Measurements from ENCODE around the gene ATL2. TPM values are rescaled to one million over a fixed set of nuclear protein-coding genes. Genes with fewer than 3 reads are reported as not detected.

The ATL2 gene
- total and polyA plus RNA-seq, 2 experiments from 2014 or later, result 11.1 to 38.3 TPM

GRCh38 chr2:38267270-38267925 lies 109.7 kb downstream of the ATL2 start:
- Histone ChIP-seq H3K36me3 (ENCODE audit: low read depth) (no peaks in the 10 kb centered on the region), H3K27ac (no peak overlapping the region), H3K4me2 (ENCODE audit: unreplicated experiment) (no peak overlapping the region), H3K9me2 (ENCODE audit: insufficient read depth) (no peaks in the 10 kb centered on the region), H3F3A (ENCODE audit: insufficient read depth) (peaks cover 19% of the 10 kb centered on the region), H3K79me2 (ENCODE audit: insufficient read depth) (no peaks in the 10 kb centered on the region), H3K9ac (no peak overlapping the region), H3K4me1 (ENCODE audit: insufficient read depth) (peaks cover 15% of the 10 kb centered on the region), H3K9me3 (ENCODE audit: low read depth) (no peaks in the 10 kb centered on the region), H3K27me3 (replicated peaks; ENCODE audit: insufficient read depth) (no peaks in the 10 kb centered on the region; the same call in 1 of the 2 replicates), H3K4me3 (no peak overlapping the region), H4K20me1 (ENCODE audit: insufficient read depth) (no peaks in the 10 kb centered on the region), H2AFZ (no peak overlapping the region)
- peak; percentile 10 for DNase-seq
- 98 to 99% methylated on average over 4 of the region's 4 CpGs for WGBS, 2 experiments (ENCODE audit: low coverage in 1 of 2, low lambda C conversion rate in 2 of 2, missing lambda C conversion rate in 2 of 2)
- TF ChIP-seq EZH2 (IDR thresholded peaks at IDR 0.05; ENCODE audit: insufficient read depth, poor library complexity, severe bottlenecking) (no peak), EZH2phosphoT487 (IDR thresholded peaks at IDR 0.05; ENCODE audit: insufficient read depth, low read depth) (no peak)
- in situ Hi-C loops (cut with MboI), result loop anchor here (25.0 kb wide), 1 partner anchor 880 kb away; no protein-coding TSS in a partner anchor

DNA sequence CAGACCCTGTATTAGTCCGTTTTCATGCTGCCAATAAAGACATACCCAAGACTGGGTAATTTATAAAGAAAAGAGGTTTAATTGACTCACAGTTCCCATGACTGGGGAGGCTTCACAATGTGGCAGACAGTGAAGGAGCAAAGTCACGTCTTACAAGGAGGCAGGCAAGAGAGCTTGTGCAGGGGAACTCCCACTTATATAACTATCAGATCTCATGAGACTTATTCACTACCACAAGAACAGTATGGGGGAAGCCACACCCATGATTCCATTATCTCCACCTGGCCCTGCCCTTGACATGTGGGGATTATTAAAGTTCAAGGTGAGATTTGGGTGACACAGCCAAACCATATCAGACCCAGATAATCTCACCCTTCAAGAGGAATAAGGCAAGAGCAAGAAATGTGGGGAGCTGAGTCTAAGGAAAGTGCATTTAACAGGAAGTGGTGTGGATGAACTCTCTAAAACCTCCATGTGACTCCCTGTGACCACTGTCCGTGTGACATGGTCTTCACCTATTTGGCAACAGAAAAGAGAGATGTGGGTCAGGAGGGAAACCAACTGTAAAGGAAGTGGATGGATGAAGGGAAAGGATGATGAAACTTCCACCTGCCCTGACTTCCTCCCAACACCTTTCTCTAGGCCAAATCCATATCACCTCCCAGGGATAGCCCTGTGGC lies 110.6 kb downstream of the ATL2 start:
- Histone ChIP-seq H3K27ac (no peak overlapping the region), H3K4me2 (ENCODE audit: unreplicated experiment) (no peak overlapping the region), H3K4me3 (no peak overlapping the region), H3K9ac (no peak overlapping the region), H3K36me3 (ENCODE audit: low read depth) (no peaks in the 10 kb centered on the region), H3K27me3 (replicated peaks; ENCODE audit: insufficient read depth) (no peaks in the 10 kb centered on the region; the same call in 1 of the 2 replicates), H2AFZ (no peak overlapping the region), H3K9me3 (ENCODE audit: low read depth) (no peaks in the 10 kb centered on the region), H3K79me2 (ENCODE audit: insufficient read depth) (no peaks in the 10 kb centered on the region), H3F3A (ENCODE audit: insufficient read depth) (peaks cover 19% of the 10 kb centered on the region), H3K4me1 (ENCODE audit: insufficient read depth) (peaks cover 15% of the 10 kb centered on the region), H4K20me1 (ENCODE audit: insufficient read depth) (no peaks in the 10 kb centered on the region), H3K9me2 (ENCODE audit: insufficient read depth) (no peaks in the 10 kb centered on the region)
- in situ Hi-C loops (cut with MboI), result loop anchor here (25.0 kb wide), 1 partner anchor 879 kb away; no protein-coding TSS in a partner anchor
- TF ChIP-seq EZH2 (IDR thresholded peaks at IDR 0.05; ENCODE audit: insufficient read depth, poor library complexity, severe bottlenecking), result no peak
- no peak for TF ChIP-seq EZH2phosphoT487 (IDR thresholded peaks at IDR 0.05; ENCODE audit: insufficient read depth, low read depth)
- 91 to 94% methylated on average over 3 of the region's 3 CpGs for WGBS, 2 experiments (ENCODE audit: low coverage in 1 of 2, low lambda C conversion rate in 2 of 2, missing lambda C conversion rate in 2 of 2)
- DNase-seq, result no peak

GRCh38 chr2:38265461-38265860 lies 111.6 kb downstream of the ATL2 start:
- in situ Hi-C loops (cut with MboI), result loop anchor here (25.0 kb wide), 1 partner anchor 878 kb away; no protein-coding TSS in a partner anchor
- 75 to 81% methylated on average over 3 of the region's 3 CpGs for WGBS, 2 experiments (ENCODE audit: low coverage in 1 of 2, low lambda C conversion rate in 2 of 2, missing lambda C conversion rate in 2 of 2)

DNA sequence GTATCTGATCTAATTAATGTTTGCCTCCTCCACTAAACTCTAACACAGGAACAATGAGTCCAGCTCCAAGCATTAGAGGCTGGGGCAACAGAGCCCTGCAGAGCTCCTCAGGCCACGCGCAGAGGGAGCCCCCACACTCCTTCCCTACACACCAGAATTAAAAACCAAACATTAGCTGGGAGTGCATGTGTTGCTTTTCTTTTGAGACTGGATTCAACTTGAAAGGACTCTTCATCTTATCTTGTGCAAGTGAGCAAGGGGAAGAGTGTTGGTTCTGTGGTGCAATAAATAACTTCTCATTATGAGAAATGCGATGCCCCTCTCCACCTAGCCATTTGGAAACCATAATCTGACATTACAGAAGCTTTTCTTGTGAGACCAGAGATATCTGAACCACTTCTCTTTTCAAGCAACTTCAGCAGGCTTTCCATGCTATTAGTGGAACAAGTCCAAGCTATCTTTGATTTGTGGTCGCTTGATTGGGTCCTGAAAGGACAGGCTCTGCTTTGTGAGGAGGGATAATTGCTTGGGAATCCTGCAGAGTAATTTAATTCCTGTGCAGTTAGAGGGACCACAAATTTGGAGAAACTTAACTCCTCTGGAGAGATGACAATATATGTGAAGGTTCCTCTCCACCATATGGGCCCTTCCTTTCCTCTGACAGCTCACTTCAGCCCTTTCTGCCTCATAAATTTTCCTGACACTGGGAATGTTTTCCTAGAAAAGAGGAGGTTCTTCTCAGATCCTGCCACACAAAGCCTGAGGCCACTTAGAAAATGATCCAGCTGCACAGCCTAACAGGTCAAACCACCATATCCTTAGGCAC lies 112.5 kb downstream of the ATL2 start:
- Histone ChIP-seq H3K27ac (no peak overlapping the region), H3K4me1 (ENCODE audit: insufficient read depth) (peaks cover 14% of the 10 kb centered on the region), H3K9ac (no peak overlapping the region), H3K79me2 (ENCODE audit: insufficient read depth) (no peaks in the 10 kb centered on the region), H4K20me1 (ENCODE audit: insufficient read depth) (no peaks in the 10 kb centered on the region), H3K27me3 (replicated peaks; ENCODE audit: insufficient read depth) (no peaks in the 10 kb centered on the region; the same call in 1 of the 2 replicates), H3K4me2 (ENCODE audit: unreplicated experiment) (no peak overlapping the region), H3K9me3 (ENCODE audit: low read depth) (no peaks in the 10 kb centered on the region), H3K9me2 (ENCODE audit: insufficient read depth) (no peaks in the 10 kb centered on the region), H3K4me3 (no peak overlapping the region), H2AFZ (no peak overlapping the region), H3F3A (ENCODE audit: insufficient read depth) (peaks cover 14% of the 10 kb centered on the region), H3K36me3 (ENCODE audit: low read depth) (no peaks in the 10 kb centered on the region)
- no peak for TF ChIP-seq EZH2phosphoT487 (IDR thresholded peaks at IDR 0.05; ENCODE audit: insufficient read depth, low read depth)
- TF ChIP-seq EZH2 (IDR thresholded peaks at IDR 0.05; ENCODE audit: insufficient read depth, poor library complexity, severe bottlenecking), result no peak
- in situ Hi-C loops (cut with MboI), result loop anchor here (25.0 kb wide), 1 partner anchor 877 kb away; no protein-coding TSS in a partner anchor
- WGBS, 2 experiments (ENCODE audit: low coverage in 1 of 2, low lambda C conversion rate in 2 of 2, missing lambda C conversion rate in 2 of 2), result 64 to 75% methylated on average over 4 of the region's 4 CpGs
- DNase-seq, result no peak

More at GRCh38 chr2:38265461-38265860, 111.6 kb downstream of the ATL2 start:
- Histone ChIP-seq H3K36me3 (ENCODE audit: low read depth) (no peaks in the 10 kb centered on the region), H3K4me2 (ENCODE audit: unreplicated experiment) (no peak overlapping the region), H3K27me3 (replicated peaks; ENCODE audit: insufficient read depth) (no peaks in the 10 kb centered on the region; the same call in 1 of the 2 replicates), H3K4me1 (ENCODE audit: insufficient read depth) (peaks cover 15% of the 10 kb centered on the region), H4K20me1 (ENCODE audit: insufficient read depth) (no peaks in the 10 kb centered on the region), H3K9me2 (ENCODE audit: insufficient read depth) (no peaks in the 10 kb centered on the region), H3F3A (ENCODE audit: insufficient read depth) (peaks cover 19% of the 10 kb centered on the region), H3K4me3 (no peak overlapping the region), H3K9ac (no peak overlapping the region), H2AFZ (no peak overlapping the region), H3K9me3 (ENCODE audit: low read depth) (no peaks in the 10 kb centered on the region), H3K79me2 (ENCODE audit: insufficient read depth) (no peaks in the 10 kb centered on the region), H3K27ac (no peak overlapping the region)
- DNase-seq, result no peak
- no peak for TF ChIP-seq EZH2 (IDR thresholded peaks at IDR 0.05; ENCODE audit: insufficient read depth, poor library complexity, severe bottlenecking)
- TF ChIP-seq EZH2phosphoT487 (IDR thresholded peaks at IDR 0.05; ENCODE audit: insufficient read depth, low read depth), result no peak

All from GM23248 (cell line).